ENCODE measurements around the gene ZCCHC7.

The ZCCHC7 gene

GRCh38 chr9:37324261-37324683 is 203.9 kb downstream of the ZCCHC7 start:
- Histone ChIP-seq H3K27me3 (no peaks in the 10 kb centered on the region), H3K4me3 (no peak overlapping the region; the same call in 1 of the 2 replicates), H3K9me3 (no peaks in the 10 kb centered on the region), H3K4me1 (peaks cover 99% of the 10 kb centered on the region), H4K20me1 (peaks cover 98% of the 10 kb centered on the region), H3K36me3 (peaks cover 74% of the 10 kb centered on the region), H3K27ac (peak overlapping the region; percentile 75), H3K4me2 (peak overlapping the region; percentile 67), H3K9ac (peak overlapping the region; percentile 67)
- TF ChIP-seq Cebpa-rat (IDR thresholded peaks at IDR 0.05) = no peak

GRCh38 chr9:37324691-37325490 is 204.5 kb downstream of the ZCCHC7 start:
- no peak overlapping the region; the same call in 1 of the 2 replicates for H3K4me3 ChIP-seq
- H3K9me3 ChIP-seq = no peaks in the 10 kb centered on the region
- H3K4me2 ChIP-seq = peak overlapping the region; percentile 67
- peak overlapping the region; percentile 67 for H3K9ac ChIP-seq
- no peaks in the 10 kb centered on the region for H3K27me3 ChIP-seq
- peaks cover 71% of the 10 kb centered on the region for H3K36me3 ChIP-seq
- peaks cover 99% of the 10 kb centered on the region for H3K4me1 ChIP-seq
- peaks cover 96% of the 10 kb centered on the region for H4K20me1 ChIP-seq
- TF ChIP-seq Cebpa-rat (IDR thresholded peaks at IDR 0.05) = no peak
- H3K27ac ChIP-seq = peak overlapping the region; percentile 75

GRCh38 chr9:37325778-37326177 is 205.4 kb downstream of the ZCCHC7 start:
- H3K4me2 ChIP-seq = peak overlapping the region; percentile 45
- H4K20me1 ChIP-seq = peaks cover 94% of the 10 kb centered on the region
- H3K27ac ChIP-seq = peak overlapping the region; percentile 71; the same call in 1 of the 2 replicates
- H3K9ac ChIP-seq = no peak overlapping the region
- H3K4me1 ChIP-seq = peaks cover 99% of the 10 kb centered on the region
- no peaks in the 10 kb centered on the region for H3K27me3 ChIP-seq
- peaks cover 65% of the 10 kb centered on the region for H3K36me3 ChIP-seq
- no peak for TF ChIP-seq Cebpa-rat (IDR thresholded peaks at IDR 0.05)
- no peak overlapping the region for H3K4me3 ChIP-seq
- no peaks in the 10 kb centered on the region for H3K9me3 ChIP-seq

- no peaks in the 10 kb centered on the region for H3K9me3 ChIP-seq
- H3K27me3 ChIP-seq = no peaks in the 10 kb centered on the region
- no peak for TF ChIP-seq Cebpa-rat (IDR thresholded peaks at IDR 0.05)
- peaks cover 60% of the 10 kb centered on the region; the same call in 1 of the 2 replicates for H3K36me3 ChIP-seq
- H3K4me1 ChIP-seq = peaks cover 99% of the 10 kb centered on the region
- H3K9ac ChIP-seq = peak overlapping the region; percentile 59; the same call in 1 of the 2 replicates
- H3K4me3 ChIP-seq = no peak overlapping the region
- peaks cover 95% of the 10 kb centered on the region for H4K20me1 ChIP-seq
- peak overlapping the region; percentile 45 for H3K4me2 ChIP-seq
- peak overlapping the region; percentile 71 for H3K27ac ChIP-seq
Measured at GRCh38 chr9:37327553-37327952, 207.2 kb downstream of the ZCCHC7 start.

GRCh38 chr9:37328556-37329227 is 208.3 kb downstream of the ZCCHC7 start:
- Histone ChIP-seq H3K27me3 (no peaks in the 10 kb centered on the region), H3K9me3 (no peaks in the 10 kb centered on the region), H3K4me1 (peaks cover 99% of the 10 kb centered on the region), H3K4me2 (peak overlapping the region; percentile 45), H3K36me3 (peaks cover 51% of the 10 kb centered on the region; the same call in 1 of the 2 replicates), H3K9ac (no peak overlapping the region), H3K4me3 (no peak overlapping the region), H3K27ac (peak overlapping the region; percentile 71), H4K20me1 (peaks cover 95% of the 10 kb centered on the region)
- TF ChIP-seq Cebpa-rat (IDR thresholded peaks at IDR 0.05) = no peak

GRCh38 chr9:37329576-37329975 is 209.2 kb downstream of the ZCCHC7 start:
- 0 out of 2 replicates have a peak overlapping the region, but pooled peaks have one; percentile 24 for H3K27ac ChIP-seq
- H3K4me2 ChIP-seq = peak overlapping the region; percentile 50
- no peaks in the 10 kb centered on the region for H3K27me3 ChIP-seq
- H4K20me1 ChIP-seq = peaks cover 95% of the 10 kb centered on the region
- peaks cover 99% of the 10 kb centered on the region for H3K4me1 ChIP-seq
- H3K9ac ChIP-seq = no peak overlapping the region
- no peak overlapping the region for H3K4me3 ChIP-seq
- no peaks in the 10 kb centered on the region for H3K9me3 ChIP-seq
- TF ChIP-seq Cebpa-rat (IDR thresholded peaks at IDR 0.05) = no peak
- peaks cover 49% of the 10 kb centered on the region; the same call in 1 of the 2 replicates for H3K36me3 ChIP-seq

- Histone ChIP-seq H4K20me1 (peaks cover 95% of the 10 kb centered on the region), H3K9me3 (no peaks in the 10 kb centered on the region), H3K4me3 (no peak overlapping the region), H3K4me2 (peak overlapping the region; percentile 59), H3K4me1 (peaks cover 99% of the 10 kb centered on the region), H3K27ac (peak overlapping the region; percentile 39), H3K9ac (0 out of 2 replicates have a peak overlapping the region, but pooled peaks have one; percentile 13), H3K36me3 (peaks cover 55% of the 10 kb centered on the region), H3K27me3 (no peaks in the 10 kb centered on the region)
- no peak for TF ChIP-seq Cebpa-rat (IDR thresholded peaks at IDR 0.05)
Measured at GRCh38 chr9:37331871-37332270, 211.5 kb downstream of the ZCCHC7 start.

- no peaks in the 10 kb centered on the region for H3K27me3 ChIP-seq
- peaks cover 94% of the 10 kb centered on the region for H4K20me1 ChIP-seq
- no peak for TF ChIP-seq Cebpa-rat (IDR thresholded peaks at IDR 0.05)
- H3K27ac ChIP-seq = 0 out of 2 replicates have a peak overlapping the region, but pooled peaks have one; percentile 5
- H3K4me2 ChIP-seq = peak overlapping the region; percentile 61
- peaks cover 50% of the 10 kb centered on the region for H3K36me3 ChIP-seq
- H3K4me1 ChIP-seq = peaks cover 98% of the 10 kb centered on the region
- H3K4me3 ChIP-seq = no peak overlapping the region
- no peaks in the 10 kb centered on the region for H3K9me3 ChIP-seq
- H3K9ac ChIP-seq = no peak overlapping the region
Measured at GRCh38 chr9:37332578-37332977, 212.2 kb downstream of the ZCCHC7 start.

GRCh38 chr9:37333288-37333687 is 212.9 kb downstream of the ZCCHC7 start:
- peaks cover 98% of the 10 kb centered on the region for H3K4me1 ChIP-seq
- peak overlapping the region; percentile 61 for H3K4me2 ChIP-seq
- no peaks in the 10 kb centered on the region for H3K27me3 ChIP-seq

More at GRCh38 chr9:37333288-37333687, 212.9 kb downstream of the ZCCHC7 start:
- no peak overlapping the region for H3K9ac ChIP-seq
- no peaks in the 10 kb centered on the region for H3K9me3 ChIP-seq
- H4K20me1 ChIP-seq = peaks cover 94% of the 10 kb centered on the region
- TF ChIP-seq Cebpa-rat (IDR thresholded peaks at IDR 0.05) = no peak
- peaks cover 44% of the 10 kb centered on the region for H3K36me3 ChIP-seq
- H3K4me3 ChIP-seq = no peak overlapping the region
- 0 out of 2 replicates have a peak overlapping the region, but pooled peaks have one; percentile 5 for H3K27ac ChIP-seq
